ENCODE results near the gene GNB5.
"Not testable (repeated sequence)": the region's sequence is repeated elsewhere in the genome, so short reads cannot be mapped to it uniquely, and the experiment has no call there.

Gene GNB5

GRCh38 chr15:52109559-52110451, 81.4 kb downstream of the GNB5 start:
- no peak for DNase-seq

- DNase-seq: no peak
These were observed 84.0 kb downstream of the GNB5 start for GRCh38 chr15:52107238-52107637.

GRCh38 chr15:52106641-52107040, 84.6 kb downstream of the GNB5 start:
- DNase-seq: no peak

GRCh38 chr15:52105846-52106245, 85.3 kb downstream of the GNB5 start:
- DNase-seq: no peak

GRCh38 chr15:52104532-52105004, 86.6 kb downstream of the GNB5 start:
- DNase-seq: no peak

- no peak for DNase-seq
These were observed 87.7 kb downstream of the GNB5 start for GRCh38 chr15:52103217-52104207.

- no peak for DNase-seq
These were observed 88.7 kb downstream of the GNB5 start for GRCh38 chr15:52102463-52102862.

- no peak for DNase-seq
These were observed 89.5 kb downstream of the GNB5 start for GRCh38 chr15:52101542-52102323.

- DNase-seq: no peak
These were observed 90.3 kb downstream of the GNB5 start for GRCh38 chr15:52100807-52101442.

GRCh38 chr15:52099651-52100272, 91.4 kb downstream of the GNB5 start:
- no peak for DNase-seq

GRCh38 chr15:52098323-52098722, 92.9 kb downstream of the GNB5 start:
- no peak for DNase-seq

GRCh38 chr15:52097180-52097579, 94.0 kb downstream of the GNB5 start:
- no peak for DNase-seq

- DNase-seq: not testable (repeated sequence)
These were observed 94.7 kb downstream of the GNB5 start for GRCh38 chr15:52096536-52096935.

GRCh38 chr15:52095597-52096262, 95.5 kb downstream of the GNB5 start:
- DNase-seq: no peak

- no peak for DNase-seq
These were observed 96.2 kb downstream of the GNB5 start for GRCh38 chr15:52094811-52095584.

- DNase-seq: no peak
These were observed 97.4 kb downstream of the GNB5 start for GRCh38 chr15:52093539-52094510.

- no peak for DNase-seq
These were observed 98.0 kb downstream of the GNB5 start for GRCh38 chr15:52093167-52093538.

- DNase-seq: no peak
These were observed 101.0 kb downstream of the GNB5 start for GRCh38 chr15:52090193-52090592.

Data from NCI-H1417 treated with DMSO at 0.1 percent for 48 hours (cell line).